Tibial nerve (tissue), 4 donors: ENCODE measurements around the gene HES3. TPM values are rescaled to one million over a fixed set of nuclear protein-coding genes. Genes with fewer than 3 reads are reported as not detected.

Experiments used
- DNase-seq, 2 donors: peaks; one replicate each; pipeline ENCODE4 v3.0.0-alpha.2; 2019; ENCODE audit warnings: low spot score in 2 of 2
- H3K27ac ChIP-seq, 4 donors: fragments of 200-600 bp; sonication (generic) in 3 of 4; one replicate each; pipeline ENCODE4 v1.5.1; 2017 to 2019; ENCODE audit warnings: mild to moderate bottlenecking in 1 of 4
- H3K27me3 ChIP-seq, 2 donors: fragments of 200-600 bp; sonication (generic) in 1 of 2; one replicate each; pipeline versions ENCODE4 v1.5.1 to v1.6.0; 2017 to 2019
- H3K36me3 ChIP-seq, 3 donors: fragments of 200-600 bp; sonication (generic); one replicate each; pipeline ENCODE4 v1.5.1; 2018 to 2019
- H3K4me1 ChIP-seq, 4 donors: fragments of 200-600 bp; sonication (generic) in 3 of 4; one replicate each; pipeline ENCODE4 v1.5.1; 2017 to 2019
- H3K4me3 ChIP-seq, 4 donors: fragments of 200-600 bp; sonication (generic) in 3 of 4; one replicate each; pipeline ENCODE4 v1.5.1; 2017 to 2019; ENCODE audit warnings: mild to moderate bottlenecking in 1 of 4, moderate library complexity in 1 of 4
- H3K9me3 ChIP-seq, 4 donors: fragments of 200-600 bp; sonication (generic) in 3 of 4; one replicate each; pipeline ENCODE4 v1.5.1; 2017 to 2019
- CTCF ChIP-seq, 5 experiments: fragments of 200-600 bp in 3 of 5; fragments of 450-650 bp in 2 of 5; sonication (generic) in 3 of 5; IDR thresholded peaks; one replicate each; pipeline ENCODE4 v1.5.1; 2016 to 2019; ENCODE audit warnings: antibody characterized with exemption in 5 of 5, mild to moderate bottlenecking in 3 of 5, moderate library complexity in 2 of 5
- EP300 ChIP-seq, 2 donors: sonication (generic); formaldehyde crosslinking; IDR thresholded peaks; one replicate each; pipeline ENCODE4 v1.6.1; 2017; ENCODE audit warnings: antibody characterized with exemption in 2 of 2, mild to moderate bottlenecking in 1 of 2
- POLR2A ChIP-seq, 2 donors: fragments of 450-650 bp; IDR thresholded peaks; one replicate each; pipeline ENCODE4 v1.6.1; 2017; ENCODE audit warnings: antibody characterized with exemption in 2 of 2, mild to moderate bottlenecking in 2 of 2, moderate library complexity in 2 of 2
- WGBS, 2 donors: methylation state at CpG; one replicate each; pipeline ENCODE4 v1.1.5; 2018; 5-methylcytosine and 5-hydroxymethylcytosine counted together
- total RNA-seq, 4 donors: library from RNA; depleted of rRNA; stranded (reverse); fragments of >200 nt; gene quantifications; one replicate each; pipeline ENCODE4 v1.1.0, GENCODE V29; 2016

The HES3 gene
- total RNA-seq, 4 donors from 2014 or later = not detected

GRCh38 chr1:6263716-6264115 lies 19.7 kb downstream of the HES3 start:
- 63 to 88% methylated on average over 4 to 5 of the region's 7 CpGs for WGBS, 2 donors
- H3K9me3 ChIP-seq = no peaks in the 10 kb centered on the region
- no peak overlapping the region for H3K4me3 ChIP-seq
- H3K27me3 ChIP-seq = peaks cover 0 to 24% of the 10 kb centered on the region in 2 donors
- peaks cover 0 to 51% (median 19%) of the 10 kb centered on the region in 4 donors for H3K4me1 ChIP-seq
- no peaks in the 10 kb centered on the region for H3K36me3 ChIP-seq
- no peak for DNase-seq
- peak overlapping the region in 1 of 4 donors; percentile 89 for H3K27ac ChIP-seq
- TF ChIP-seq EP300 (IDR thresholded peaks at IDR 0.05) (no peak), POLR2A (IDR thresholded peaks at IDR 0.05) (no peak), CTCF (IDR thresholded peaks at IDR 0.05) (no peak)

- Histone ChIP-seq H3K27ac (no peak overlapping the region), H3K4me3 (no peak overlapping the region), H3K36me3 (no peaks in the 10 kb centered on the region), H3K4me1 (peaks cover 0 to 52% (median 15%) of the 10 kb centered on the region in 4 donors), H3K9me3 (no peaks in the 10 kb centered on the region), H3K27me3 (peaks cover 0 to 11% of the 10 kb centered on the region in 2 donors)
- WGBS, 2 donors = 78 to 88% methylated on average over 13 to 15 of the region's 15 CpGs
- TF ChIP-seq POLR2A (IDR thresholded peaks at IDR 0.05) = no peak
- TF ChIP-seq CTCF (IDR thresholded peaks at IDR 0.05) = no peak
- no peak for TF ChIP-seq EP300 (IDR thresholded peaks at IDR 0.05)
- DNase-seq = no peak
These were observed 21.2 kb downstream of the HES3 start for GRCh38 chr1:6265151-6265550.

GRCh38 chr1:6266641-6267040 lies 22.7 kb downstream of the HES3 start:
- Histone ChIP-seq H3K27ac (no peak overlapping the region), H3K4me3 (no peak overlapping the region), H3K27me3 (peaks cover 0 to 2% of the 10 kb centered on the region in 2 donors), H3K4me1 (peaks cover 0 to 54% (median 24%) of the 10 kb centered on the region in 4 donors), H3K9me3 (no peaks in the 10 kb centered on the region), H3K36me3 (no peaks in the 10 kb centered on the region)
- no peak for DNase-seq
- WGBS, 2 donors = 87 to 88% methylated on average over 11 of the region's 11 CpGs
- TF ChIP-seq EP300 (IDR thresholded peaks at IDR 0.05) = no peak
- TF ChIP-seq POLR2A (IDR thresholded peaks at IDR 0.05) = no peak
- TF ChIP-seq CTCF (IDR thresholded peaks at IDR 0.05) = no peak

- DNase-seq = no peak
- no peaks in the 10 kb centered on the region for H3K36me3 ChIP-seq
- no peak for TF ChIP-seq EP300 (IDR thresholded peaks at IDR 0.05)
- no peak for TF ChIP-seq CTCF (IDR thresholded peaks at IDR 0.05)
- 84 to 90% methylated on average over 12 of the region's 12 CpGs for WGBS, 2 donors
- no peaks in the 10 kb centered on the region for H3K27me3 ChIP-seq
- peaks cover 0 to 54% (median 27%) of the 10 kb centered on the region in 4 donors for H3K4me1 ChIP-seq
- H3K27ac ChIP-seq = no peak overlapping the region
- no peak overlapping the region for H3K4me3 ChIP-seq
- H3K9me3 ChIP-seq = no peaks in the 10 kb centered on the region
These were observed 23.8 kb downstream of the HES3 start for GRCh38 chr1:6267686-6268322.

- whole genome bisulfite sequencing, 2 donors = 79 to 83% methylated on average over 17 to 20 of the region's 21 CpGs
- DNase-seq = no peak
- Histone ChIP-seq H3K27ac (peak overlapping the region in 1 of 4 donors; percentile 10), H3K27me3 (no peaks in the 10 kb centered on the region), H3K4me3 (no peak overlapping the region), H3K36me3 (no peaks in the 10 kb centered on the region), H3K9me3 (no peaks in the 10 kb centered on the region), H3K4me1 (peaks cover 0 to 52% (median 29%) of the 10 kb centered on the region in 4 donors)
- TF ChIP-seq POLR2A (IDR thresholded peaks at IDR 0.05) = no peak
- no peak for TF ChIP-seq CTCF (IDR thresholded peaks at IDR 0.05)
- TF ChIP-seq EP300 (IDR thresholded peaks at IDR 0.05) = no peak
These were observed 24.4 kb downstream of the HES3 start for GRCh38 chr1:6268415-6268814.
